ENCODE results near the gene PNPLA7. TPM values are rescaled to one million over a fixed set of nuclear protein-coding genes. Genes with fewer than 3 reads are reported as not detected.

The PNPLA7 gene
- total and polyA plus RNA-seq, 2 of the 4 experiments (the other 2 are of a cell fraction), result under 0.01 to 0.89 TPM

DNA sequence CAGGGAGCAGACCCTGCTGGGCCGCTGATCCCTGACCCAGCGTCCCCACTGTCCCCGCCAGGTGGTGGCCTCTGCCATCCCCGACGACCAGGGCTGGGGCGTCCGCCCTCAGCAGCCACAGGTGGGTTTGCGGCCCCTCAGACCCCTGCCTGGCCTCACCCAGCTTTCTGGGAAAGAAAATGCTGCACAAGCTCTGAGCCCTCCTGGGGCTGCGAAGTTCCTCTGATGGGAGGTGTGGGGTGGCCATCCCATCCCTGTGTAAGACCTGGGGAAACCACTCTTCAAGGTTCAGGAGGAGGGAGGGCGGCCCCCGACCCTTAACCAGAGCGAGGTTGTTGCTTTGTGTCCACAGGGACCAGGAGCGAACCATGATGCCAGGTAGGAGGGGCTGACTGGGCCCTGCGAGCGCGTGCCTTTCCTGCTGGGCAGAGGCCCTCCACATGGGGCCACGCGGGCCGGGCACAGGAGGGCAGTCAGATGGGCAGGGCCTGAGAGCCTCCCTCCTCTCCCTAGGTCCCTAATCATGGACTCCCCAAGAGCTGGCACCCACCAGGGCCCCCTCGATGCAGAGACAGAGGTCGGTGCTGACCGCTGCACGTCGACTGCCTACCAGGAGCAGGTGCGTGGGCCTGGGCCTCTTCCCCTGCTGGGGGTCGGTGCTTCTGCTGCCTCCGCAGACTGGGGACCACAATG is 119.3 kb downstream of the PNPLA7 start:
- TF ChIP-seq CHD1 (IDR thresholded peaks at IDR 0.05; ENCODE audit: low read depth, low read length), result no peak
- no peak for TF ChIP-seq POLR2A (IDR thresholded peaks at IDR 0.05; ENCODE audit: low read depth, low read length)
- intact Hi-C loops (cut with micrococcal nuclease) (no loop called here), in situ Hi-C loops (cut with MboI; ENCODE audit: low sequenced_read_pairs) (no loop called here), dilution Hi-C loops (cut with HindIII; ENCODE audit: low sequenced_read_pairs, unreplicated experiment) (no loop called here)
- Histone ChIP-seq H4K20me1 (ENCODE audit: insufficient read depth, low read length) (no peaks in the 10 kb centered on the region), H3K18ac (ENCODE audit: low read depth, low read length) (no peak overlapping the region), H3K23ac (ENCODE audit: low read depth, low read length) (no peak overlapping the region), H2BK15ac (ENCODE audit: low read depth, low read length) (no peak overlapping the region), H3K36me3 (ENCODE audit: control insufficient read depth, insufficient read depth, low read length) (no peaks in the 10 kb centered on the region), H3K4me3 (ENCODE audit: insufficient read depth, low read depth, low read length) (no peak overlapping the region), H4K8ac (ENCODE audit: low read depth in 2 of 2, low read length in 2 of 2) (no peak overlapping the region), H3K56ac (ENCODE audit: extremely low read depth, insufficient read depth, low read length) (no peak overlapping the region), H4K5ac (ENCODE audit: low read depth, low read length) (no peak overlapping the region), H3K27me3 (ENCODE audit: control insufficient read depth, insufficient read depth, low read length) (no peaks in the 10 kb centered on the region), H3K4me1 (ENCODE audit: control insufficient read depth, insufficient read depth, low read length) (peaks cover 5% of the 10 kb centered on the region), H2BK20ac (ENCODE audit: low read depth, low read length) (no peak overlapping the region), H3K27ac (ENCODE audit: insufficient read depth, low read length) (no peak overlapping the region), H2BK120ac (ENCODE audit: low read depth, low read length) (no peak overlapping the region), H3K79me1 (ENCODE audit: low read depth in 1 of 2, low read length in 2 of 2) (no peaks in the 10 kb centered on the region), H2AK9ac (replicated peaks; ENCODE audit: low read depth, low read length, poor library complexity) (no peak overlapping the region), H4K91ac (ENCODE audit: insufficient read depth, low read depth, low read length) (no peak overlapping the region), H2BK5ac (ENCODE audit: low read depth, low read length, poor library complexity, severe bottlenecking) (no peak overlapping the region), H2AK5ac (ENCODE audit: low read depth, low read length) (no peak overlapping the region), H3K4me2 (ENCODE audit: low read depth, low read length) (no peak overlapping the region), H3K9ac (ENCODE audit: low read depth, low read length) (no peak overlapping the region), H3K9me3 (ENCODE audit: control insufficient read depth, insufficient read depth, low read length) (no peaks in the 10 kb centered on the region), H3K9me1 (ENCODE audit: insufficient read depth, low read length) (no peaks in the 10 kb centered on the region), H3K14ac (replicated peaks; ENCODE audit: low read depth, low read length) (no peak overlapping the region), H3K4ac (ENCODE audit: low read depth, low read length) (no peak overlapping the region), H2AFZ (replicated peaks; ENCODE audit: low read length, poor library complexity) (peak overlapping the region; percentile 23)
- no CpG with 5 or more reads among the region's 27 CpGs for WGBS, 2 experiments (ENCODE audit: extremely low coverage in 2 of 2, insufficient read length in 1 of 2)
- DNase-seq (no peak), ATAC-seq (ENCODE audit: low read depth) (no peak)
- no TSS peak for BruUV-seq (replicated peaks)
- CTCF ChIA-PET, result no interaction called here
- POLR2A ChIA-PET (ENCODE audit: unreplicated experiment), result no interaction called here

All from IMR-90 (cell line).